BE2C (cell line): ENCODE data around the gene HOXC11.

ENCODE experiments used
- DNase-seq: peaks from one replicate; pipeline ENCODE4 v3.0.0-alpha.2; 2020
- H3K27me3 ChIP-seq: fragments of 250-450 bp; sonication (Bioruptor Pico); 2 replicates; pipeline ENCODE4 v1.5.1; 2020; ENCODE audit warnings: mild to moderate bottlenecking
- H3K36me3 ChIP-seq: fragments of 250-450 bp; sonication (Bioruptor Pico); 2 replicates; pipeline ENCODE4 v1.5.1; 2020; ENCODE audit warnings: mild to moderate bottlenecking
- H3K4me1 ChIP-seq: fragments of 250-450 bp; sonication (Bioruptor Pico); 2 replicates; pipeline ENCODE4 v1.5.1; 2020
- H3K4me3 ChIP-seq: 2 replicates; pipeline ENCODE4 v1.5.1; 2011; ENCODE audit warnings: low read depth, low read length
- H3K9me3 ChIP-seq: fragments of 250-450 bp; sonication (Bioruptor Pico); 2 replicates; pipeline ENCODE4 v1.5.1; 2020
- TF ChIP-seq, protein P1 (sequence below): IDR thresholded peaks from 2 replicates; pipeline ENCODE4 v1.5.1; 2012; ENCODE audit warnings: mild to moderate bottlenecking, low read depth, low read length

HOXC11 gene

DNA sequence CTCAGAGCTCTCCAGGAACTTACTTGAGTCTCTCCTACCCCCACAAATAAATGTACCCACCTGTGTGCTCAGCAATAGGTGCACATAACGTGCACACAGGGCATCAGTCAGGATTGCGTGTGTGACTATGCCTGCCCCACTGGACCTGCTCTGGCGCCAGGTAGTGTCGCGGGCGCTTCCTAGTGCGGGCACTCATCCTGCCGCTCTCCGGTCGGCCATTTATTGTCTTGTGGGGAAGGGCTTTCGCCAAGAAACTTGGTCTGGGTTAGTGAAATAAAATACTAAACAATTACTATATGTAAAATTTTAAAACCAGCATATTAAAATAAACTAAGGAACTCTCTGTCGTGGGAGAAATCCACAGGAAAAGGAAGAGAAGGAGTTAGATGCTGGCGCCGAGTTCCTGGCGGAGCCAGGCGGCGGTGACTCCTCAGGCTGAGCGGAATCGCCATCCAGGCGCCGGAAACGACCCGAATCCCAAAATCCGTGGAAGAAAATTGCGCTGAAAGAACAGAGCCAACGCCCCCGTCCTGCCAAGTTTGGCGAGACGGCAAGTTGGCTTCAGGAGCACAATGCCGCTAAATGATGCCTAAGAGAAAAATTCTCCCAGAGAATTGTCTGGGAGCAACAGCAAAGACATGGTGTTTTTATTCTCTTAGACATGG, 42.2 kb upstream of the HOXC11 start:
- no peak for DNase-seq
- H3K4me3 ChIP-seq, result no peak overlapping the region
- H3K27me3 ChIP-seq, result peaks cover 100% of the 10 kb centered on the region
- TF ChIP-seq, protein P1, sequence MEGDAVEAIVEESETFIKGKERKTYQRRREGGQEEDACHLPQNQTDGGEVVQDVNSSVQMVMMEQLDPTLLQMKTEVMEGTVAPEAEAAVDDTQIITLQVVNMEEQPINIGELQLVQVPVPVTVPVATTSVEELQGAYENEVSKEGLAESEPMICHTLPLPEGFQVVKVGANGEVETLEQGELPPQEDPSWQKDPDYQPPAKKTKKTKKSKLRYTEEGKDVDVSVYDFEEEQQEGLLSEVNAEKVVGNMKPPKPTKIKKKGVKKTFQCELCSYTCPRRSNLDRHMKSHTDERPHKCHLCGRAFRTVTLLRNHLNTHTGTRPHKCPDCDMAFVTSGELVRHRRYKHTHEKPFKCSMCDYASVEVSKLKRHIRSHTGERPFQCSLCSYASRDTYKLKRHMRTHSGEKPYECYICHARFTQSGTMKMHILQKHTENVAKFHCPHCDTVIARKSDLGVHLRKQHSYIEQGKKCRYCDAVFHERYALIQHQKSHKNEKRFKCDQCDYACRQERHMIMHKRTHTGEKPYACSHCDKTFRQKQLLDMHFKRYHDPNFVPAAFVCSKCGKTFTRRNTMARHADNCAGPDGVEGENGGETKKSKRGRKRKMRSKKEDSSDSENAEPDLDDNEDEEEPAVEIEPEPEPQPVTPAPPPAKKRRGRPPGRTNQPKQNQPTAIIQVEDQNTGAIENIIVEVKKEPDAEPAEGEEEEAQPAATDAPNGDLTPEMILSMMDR, result no peak
- no peaks in the 10 kb centered on the region; the same call in 1 of the 2 replicates for H3K9me3 ChIP-seq
- H3K36me3 ChIP-seq, result no peaks in the 10 kb centered on the region
- no peaks in the 10 kb centered on the region for H3K4me1 ChIP-seq

DNA sequence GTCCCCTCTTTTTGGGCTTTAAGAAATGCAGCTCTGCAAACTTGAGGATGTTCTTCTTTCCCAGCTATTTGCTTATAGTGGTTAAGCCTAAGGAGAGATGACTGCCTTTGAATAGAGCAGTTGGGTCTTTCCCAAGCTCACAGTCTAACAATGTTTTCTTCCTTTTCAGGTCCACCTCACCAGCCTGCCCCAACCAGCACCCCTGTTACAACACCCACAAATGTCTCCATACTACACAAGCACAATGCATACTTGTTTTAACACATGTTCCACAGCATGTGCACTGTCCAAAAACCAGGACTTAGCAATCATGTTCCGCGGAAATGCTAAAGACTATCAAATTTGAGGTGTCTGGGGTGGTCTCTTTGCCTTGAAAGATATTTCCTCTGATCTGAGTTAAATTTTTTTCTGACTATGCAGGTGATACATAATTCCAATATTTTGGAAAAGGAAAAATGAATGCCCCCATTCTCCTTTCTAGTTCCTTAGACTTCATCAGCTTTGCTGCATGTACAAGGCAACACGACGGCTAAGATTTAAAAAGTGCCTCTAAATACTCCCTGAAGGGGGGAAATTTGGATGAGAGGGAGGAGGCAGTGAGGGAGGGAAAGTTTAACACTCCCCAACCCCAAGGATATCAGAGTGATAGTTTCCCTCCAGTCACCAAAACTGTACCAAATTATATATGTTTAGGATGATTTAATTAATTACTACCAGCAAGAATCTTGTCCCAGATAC, 40.9 kb upstream of the HOXC11 start:
- Histone ChIP-seq H3K4me1 (no peaks in the 10 kb centered on the region), H3K4me3 (no peak overlapping the region), H3K9me3 (no peaks in the 10 kb centered on the region; the same call in 1 of the 2 replicates), H3K27me3 (peaks cover 100% of the 10 kb centered on the region), H3K36me3 (no peaks in the 10 kb centered on the region)
- TF ChIP-seq, protein P1, result no peak
- DNase-seq, result no peak

DNA sequence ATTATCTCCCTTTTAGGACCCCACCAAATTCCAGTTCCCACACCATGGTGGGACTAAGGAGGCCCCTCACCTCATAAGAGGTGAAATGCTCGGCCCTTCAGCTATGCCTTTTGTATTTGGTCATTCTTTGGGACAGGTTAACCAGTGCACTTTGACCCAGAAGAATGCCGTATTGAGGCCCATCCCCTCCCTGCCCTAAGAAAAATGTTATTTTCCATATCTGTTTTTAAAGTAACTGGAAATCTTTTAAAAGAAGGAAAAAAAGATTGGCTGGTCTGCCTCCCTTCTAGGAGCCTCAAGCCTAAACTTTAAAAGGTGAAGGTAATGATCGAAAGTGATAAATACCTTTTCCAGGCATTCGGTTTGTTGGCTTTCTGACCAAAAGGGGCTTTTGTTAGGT, 40.0 kb upstream of the HOXC11 start:
- no peaks in the 10 kb centered on the region for H3K36me3 ChIP-seq
- H3K4me3 ChIP-seq, result no peak overlapping the region
- TF ChIP-seq, protein P1, result no peak
- H3K4me1 ChIP-seq, result no peaks in the 10 kb centered on the region
- no peak for DNase-seq
- no peaks in the 10 kb centered on the region for H3K9me3 ChIP-seq
- H3K27me3 ChIP-seq, result peaks cover 100% of the 10 kb centered on the region

GRCh38 chr12:53935383-53936341, 37.3 kb upstream of the HOXC11 start:
- Histone ChIP-seq H3K27me3 (peaks cover 100% of the 10 kb centered on the region), H3K4me3 (no peak overlapping the region), H3K36me3 (no peaks in the 10 kb centered on the region), H3K9me3 (no peaks in the 10 kb centered on the region), H3K4me1 (no peaks in the 10 kb centered on the region)
- no peak for DNase-seq
- TF ChIP-seq, protein P1, result no peak

DNA sequence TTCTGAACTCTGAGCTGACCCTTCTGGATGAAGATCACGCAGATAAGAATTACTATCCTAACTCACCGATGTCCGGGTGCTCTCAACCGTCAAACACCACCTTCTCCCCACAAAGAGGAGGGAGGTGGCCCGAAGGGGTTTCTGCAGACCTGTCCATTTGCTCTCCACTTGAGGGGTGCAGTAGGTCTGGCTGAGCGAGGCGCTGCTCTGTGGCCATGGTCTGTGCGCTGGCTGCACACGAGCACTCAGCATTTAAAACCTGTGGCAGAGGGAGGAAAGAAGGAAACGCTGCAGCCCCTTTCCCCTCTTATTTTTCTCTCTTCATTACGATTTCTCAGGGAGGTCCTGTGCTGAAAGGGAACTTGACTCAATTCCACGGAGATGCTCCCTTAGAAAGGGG, 35.8 kb upstream of the HOXC11 start:
- Histone ChIP-seq H3K4me1 (no peaks in the 10 kb centered on the region), H3K4me3 (no peak overlapping the region), H3K36me3 (no peaks in the 10 kb centered on the region), H3K27me3 (peaks cover 98% of the 10 kb centered on the region), H3K9me3 (no peaks in the 10 kb centered on the region)
- TF ChIP-seq, protein P1, result no peak
- DNase-seq, result no peak
